GM19395 (cell line): ENCODE measurements around the gene CES2.
"Not testable (repeated sequence)": the region's sequence is repeated elsewhere in the genome, so short reads cannot be mapped to it uniquely, and the experiment has no call there.

Experiments used
- ATAC-seq: cut with Tn5 transposase; IDR thresholded peaks from one replicate; pipeline ENCODE4 v1.9.1; 2021; ENCODE audit warnings: mild to moderate bottlenecking, moderate library complexity; ENCODE audit not compliant: unreplicated experiment

The CES2 gene

GRCh38 chr16:66935314-66936011, at the start of gene CES2:
Gene CES2 (plus strand): TSS chr16:66935516. CDS start chr16:66935636, 120 bp downstream.
- no peak for ATAC-seq

GRCh38 chr16:66886321-66886720, 49.0 kb upstream of the CES2 start:
- no peak for ATAC-seq

- no peak for ATAC-seq
These were observed 48.4 kb upstream of the CES2 start for GRCh38 chr16:66886914-66887313.

- no peak for ATAC-seq
These were observed 46.4 kb upstream of the CES2 start for GRCh38 chr16:66888647-66889615.

- no peak for ATAC-seq
These were observed 45.7 kb upstream of the CES2 start for GRCh38 chr16:66889622-66890021.

- ATAC-seq: no peak
These were observed 44.5 kb upstream of the CES2 start for GRCh38 chr16:66890799-66891198.

- ATAC-seq: no peak
These were observed 44.0 kb upstream of the CES2 start for GRCh38 chr16:66891360-66891759.

GRCh38 chr16:66891797-66892196, 43.5 kb upstream of the CES2 start:
- no peak for ATAC-seq

- no peak for ATAC-seq
These were observed 41.3 kb upstream of the CES2 start for GRCh38 chr16:66894055-66894454.

- ATAC-seq: peak; percentile 67
These were observed 40.2 kb upstream of the CES2 start for GRCh38 chr16:66894948-66895688.

GRCh38 chr16:66895689-66895979, 39.7 kb upstream of the CES2 start:
- ATAC-seq: no peak

GRCh38 chr16:66895999-66896398, 39.3 kb upstream of the CES2 start:
- ATAC-seq: no peak

GRCh38 chr16:66896682-66897081, 38.6 kb upstream of the CES2 start:
- ATAC-seq: not testable (repeated sequence)

- ATAC-seq: no peak
These were observed 37.1 kb upstream of the CES2 start for GRCh38 chr16:66898207-66898606.

GRCh38 chr16:66898933-66899309, 36.4 kb upstream of the CES2 start:
- no peak for ATAC-seq

GRCh38 chr16:66899310-66899944, 35.9 kb upstream of the CES2 start:
- ATAC-seq: no peak

GRCh38 chr16:66899945-66900710, 35.2 kb upstream of the CES2 start:
- no peak for ATAC-seq

GRCh38 chr16:66900721-66901441, 34.4 kb upstream of the CES2 start:
- no peak for ATAC-seq

GRCh38 chr16:66901626-66902025, 33.7 kb upstream of the CES2 start:
- ATAC-seq: no peak
